HG03025 (cell line): ENCODE results near the gene GRIN1.

ENCODE experiments used
- ATAC-seq: cut with Tn5 transposase; IDR thresholded peaks from one replicate; pipeline ENCODE4 v1.9.1; 2021; ENCODE audit warnings: mild to moderate bottlenecking, moderate library complexity; ENCODE audit not compliant: unreplicated experiment, low FRiP score

The GRIN1 gene

GRCh38 chr9:137205126-137206069 is 66.4 kb downstream of the GRIN1 start, which contains the start of the genes NDOR1 and TMEM203:
Gene NDOR1, plus strand, starts transcription at chr9:137205700. Its CDS starts 78 bp downstream, at chr9:137205778.
Gene TMEM203, minus strand, starts transcription at chr9:137205648. Its CDS starts 234 bp downstream, at chr9:137205414.
- no peak for ATAC-seq

- no peak for ATAC-seq
Observed at GRCh38 chr9:137206602-137207001, 67.6 kb downstream of the GRIN1 start.

- ATAC-seq, result no peak
Observed at GRCh38 chr9:137211532-137211931, 72.6 kb downstream of the GRIN1 start.

- ATAC-seq, result no peak
Observed at GRCh38 chr9:137212520-137212919, 73.6 kb downstream of the GRIN1 start.

- no peak for ATAC-seq
Observed at GRCh38 chr9:137213160-137214060, 74.5 kb downstream of the GRIN1 start.

- no peak for ATAC-seq
Observed at GRCh38 chr9:137214620-137215019, 75.7 kb downstream of the GRIN1 start.

- ATAC-seq, result no peak
Observed at GRCh38 chr9:137215196-137215986, 76.4 kb downstream of the GRIN1 start.

- ATAC-seq, result no peak
Observed at GRCh38 chr9:137216188-137216965, 77.4 kb downstream of the GRIN1 start.

GRCh38 chr9:137217276-137218211 is 78.6 kb downstream of the GRIN1 start:
- ATAC-seq, result no peak

- ATAC-seq, result no peak
Observed at GRCh38 chr9:137218212-137218753, 79.3 kb downstream of the GRIN1 start.
